Measurements from ENCODE around the gene NISCH.

NISCH gene

DNA sequence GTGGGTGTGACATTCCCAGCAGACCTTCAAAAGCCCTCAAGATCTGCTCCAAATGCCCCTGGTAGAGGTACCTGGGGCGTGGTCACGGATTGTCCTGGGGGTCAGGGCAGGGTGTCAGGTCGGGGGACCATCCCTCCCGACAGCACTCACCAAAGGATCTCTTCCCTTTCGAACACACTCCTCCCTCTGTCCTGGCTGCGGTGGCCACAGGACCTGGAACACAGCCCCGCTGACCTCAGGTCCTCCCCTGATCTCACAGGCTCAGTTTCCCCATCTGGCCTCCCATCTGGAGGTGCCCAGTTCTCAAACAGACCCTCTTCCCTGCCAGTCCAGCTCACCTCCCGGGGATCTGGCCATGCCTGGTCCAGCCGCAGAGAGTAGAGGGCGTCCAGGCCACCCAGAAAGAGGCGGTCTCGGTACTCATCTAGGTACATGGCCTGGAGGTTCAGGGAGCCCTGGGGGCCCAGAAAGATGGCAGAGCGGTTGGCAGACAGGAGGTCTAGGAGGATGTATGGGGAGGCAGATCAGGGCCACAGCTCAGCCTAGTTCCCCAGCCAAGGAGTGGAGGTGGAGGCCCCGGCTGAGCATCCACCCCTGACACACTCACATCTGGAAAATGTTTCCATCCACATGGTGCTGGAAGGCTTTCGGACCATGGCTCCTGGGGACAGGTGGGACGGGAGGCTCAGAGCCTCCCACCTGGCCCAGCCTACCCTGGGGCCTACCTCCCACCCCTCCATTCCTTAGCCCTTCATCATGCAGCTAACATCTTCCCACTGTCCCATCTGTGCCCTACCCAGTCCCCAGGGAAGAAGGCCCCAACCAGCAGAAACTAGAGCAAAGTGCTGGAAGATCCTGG is 12.8 kb upstream of the NISCH start:
- POLR2A ChIA-PET (ENCODE audit: low non-redundant PET): no interaction called here
- TF ChIP-seq, protein P1, sequence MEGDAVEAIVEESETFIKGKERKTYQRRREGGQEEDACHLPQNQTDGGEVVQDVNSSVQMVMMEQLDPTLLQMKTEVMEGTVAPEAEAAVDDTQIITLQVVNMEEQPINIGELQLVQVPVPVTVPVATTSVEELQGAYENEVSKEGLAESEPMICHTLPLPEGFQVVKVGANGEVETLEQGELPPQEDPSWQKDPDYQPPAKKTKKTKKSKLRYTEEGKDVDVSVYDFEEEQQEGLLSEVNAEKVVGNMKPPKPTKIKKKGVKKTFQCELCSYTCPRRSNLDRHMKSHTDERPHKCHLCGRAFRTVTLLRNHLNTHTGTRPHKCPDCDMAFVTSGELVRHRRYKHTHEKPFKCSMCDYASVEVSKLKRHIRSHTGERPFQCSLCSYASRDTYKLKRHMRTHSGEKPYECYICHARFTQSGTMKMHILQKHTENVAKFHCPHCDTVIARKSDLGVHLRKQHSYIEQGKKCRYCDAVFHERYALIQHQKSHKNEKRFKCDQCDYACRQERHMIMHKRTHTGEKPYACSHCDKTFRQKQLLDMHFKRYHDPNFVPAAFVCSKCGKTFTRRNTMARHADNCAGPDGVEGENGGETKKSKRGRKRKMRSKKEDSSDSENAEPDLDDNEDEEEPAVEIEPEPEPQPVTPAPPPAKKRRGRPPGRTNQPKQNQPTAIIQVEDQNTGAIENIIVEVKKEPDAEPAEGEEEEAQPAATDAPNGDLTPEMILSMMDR (conservative IDR thresholded peaks at IDR 0.05; ENCODE audit: low read depth): no peak
- DNase-seq (ENCODE audit: low spot score): no peak
- CTCF ChIA-PET: no interaction called here
- H3K27ac ChIP-seq: no peak overlapping the region

DNA sequence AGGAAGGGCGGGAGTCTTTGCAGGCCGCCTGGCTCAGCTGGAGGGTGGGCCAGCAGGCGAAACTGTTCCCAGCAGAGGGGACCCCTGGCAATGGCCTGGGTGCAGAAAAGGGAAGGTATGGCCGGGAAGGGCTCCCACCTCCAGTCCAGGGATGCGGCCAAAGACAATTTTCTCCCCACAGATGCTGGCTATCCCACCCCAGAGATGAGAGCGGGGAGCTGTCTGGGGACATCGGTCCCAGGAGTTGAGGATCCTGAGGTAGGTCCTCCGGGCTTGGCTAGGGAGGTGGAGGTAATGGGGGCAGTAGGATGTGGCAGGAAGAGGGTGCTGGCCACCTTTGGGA is 12.2 kb upstream of the NISCH start:
- CTCF ChIA-PET: interaction anchor here (0.7 kb wide), 1 partner anchor 14 kb away, joined by 3 read pairs; no protein-coding TSS in a partner anchor
- DNase-seq (ENCODE audit: low spot score): no peak
- POLR2A ChIA-PET (ENCODE audit: low non-redundant PET): no interaction called here
- no peak overlapping the region for H3K27ac ChIP-seq
- TF ChIP-seq, protein P1 (conservative IDR thresholded peaks at IDR 0.05; ENCODE audit: low read depth): no peak

DNA sequence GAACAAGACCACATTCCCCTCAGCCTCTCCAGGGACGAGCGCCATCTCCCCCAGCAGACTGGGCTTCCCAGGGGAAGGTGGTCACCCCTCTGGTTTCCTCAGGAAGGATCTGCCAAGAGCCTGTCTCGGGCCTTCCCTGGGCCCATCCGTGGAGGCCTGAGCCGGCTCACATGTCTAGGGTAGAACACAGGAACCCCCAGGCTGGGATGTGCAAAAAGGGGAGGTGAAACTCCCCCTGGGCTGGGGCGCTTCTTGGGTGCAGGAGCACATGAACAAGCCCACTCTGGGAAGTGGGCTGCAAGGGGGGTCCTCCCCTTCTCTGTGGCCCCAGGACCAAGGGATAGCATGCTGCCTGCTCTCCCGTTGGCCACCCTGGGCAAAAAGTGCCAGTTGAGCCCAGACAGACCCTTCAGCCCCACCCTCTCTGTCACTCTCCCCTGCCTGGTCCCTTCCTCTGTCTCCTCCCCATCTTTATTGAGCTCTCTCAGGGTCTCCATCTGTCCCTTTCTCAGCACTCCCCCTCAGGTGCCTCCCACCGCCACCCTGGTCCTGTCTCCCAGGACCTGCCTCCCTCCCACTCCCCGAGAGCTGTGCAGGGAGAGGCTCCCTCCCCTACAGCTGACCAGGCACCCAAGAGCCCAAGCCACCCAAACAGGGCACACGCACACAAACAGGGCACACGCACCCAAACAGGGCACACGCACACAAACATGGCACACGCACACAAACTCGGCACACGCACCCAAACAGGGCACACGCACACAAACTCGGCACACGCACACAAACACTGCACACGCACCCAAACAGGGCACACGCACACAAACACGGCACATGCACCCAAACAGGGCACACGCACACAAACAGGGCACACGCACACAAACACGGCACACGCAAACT is 11.4 kb upstream of the NISCH start:
- no peak for DNase-seq (ENCODE audit: low spot score)
- CTCF ChIA-PET: interaction anchor here (0.7 kb wide), 1 partner anchor 13 kb away, joined by 3 read pairs; no protein-coding TSS in a partner anchor
- POLR2A ChIA-PET (ENCODE audit: low non-redundant PET): no interaction called here
- TF ChIP-seq, protein P1 (conservative IDR thresholded peaks at IDR 0.05; ENCODE audit: low read depth): no peak
- no peak overlapping the region for H3K27ac ChIP-seq

DNA sequence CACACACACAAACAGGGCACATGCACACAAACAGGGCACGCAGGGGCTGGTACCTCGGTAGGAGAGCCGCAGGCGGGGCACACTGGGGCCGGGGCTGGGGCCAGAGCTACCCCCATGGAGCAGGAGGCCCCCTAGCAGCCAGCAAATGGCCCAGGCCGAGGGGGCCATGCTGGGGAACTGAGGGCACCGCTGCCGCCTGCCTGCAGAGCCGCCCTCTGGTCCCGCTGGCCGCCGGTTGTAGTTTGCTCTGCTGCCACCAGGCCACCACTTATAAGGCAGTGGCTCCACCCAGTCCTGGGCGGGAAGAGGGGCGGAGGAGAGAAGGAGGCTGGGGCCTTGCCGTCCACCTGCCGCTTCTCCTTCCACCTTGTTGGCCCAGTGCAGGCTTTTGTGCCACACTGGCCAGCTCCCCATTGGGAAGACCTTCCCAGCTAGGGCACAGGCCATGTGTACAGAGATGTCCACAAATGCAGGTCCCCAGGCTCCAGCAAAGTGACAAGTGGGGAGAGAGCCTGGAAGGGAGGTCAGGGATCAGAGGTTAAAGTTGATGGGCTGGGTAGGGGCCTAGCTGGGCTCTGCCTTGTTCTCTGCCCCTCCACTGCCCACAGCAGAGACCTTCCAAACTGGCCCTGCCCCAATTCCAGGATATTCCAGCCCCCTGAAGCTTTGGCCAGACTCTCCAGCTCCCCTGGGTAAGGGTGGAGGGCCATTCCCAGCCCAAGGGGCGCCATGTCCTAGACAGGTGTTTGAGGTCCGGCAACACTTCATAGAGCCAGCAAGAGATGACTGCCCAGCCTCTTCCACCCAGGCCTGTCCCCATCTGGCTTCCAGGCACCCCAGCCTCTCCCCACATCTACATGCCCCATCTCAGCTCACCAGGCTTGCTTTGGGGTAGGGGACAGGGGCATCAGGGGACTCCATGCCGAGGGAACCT is 10.3 kb upstream of the NISCH start, which contains the start of gene SEMA3G:
Gene SEMA3G, minus strand, starts transcription at position 244 of the 934 bp plus-strand sequence. Its CDS starts 76 bp downstream, at position 168.
- peak; percentile 25 for DNase-seq (ENCODE audit: low spot score)
- H3K27ac ChIP-seq: no peak within 1 kb of the TSS
- ChIA-PET POLR2A (ENCODE audit: low non-redundant PET) (no interaction called here), CTCF (interaction anchor here (0.8 to 1.5 kb wide), 2 partner anchors 33 to 135 kb away, joined by 3 to 8 read pairs; no protein-coding TSS in a partner anchor)
- TF ChIP-seq, protein P1 (conservative IDR thresholded peaks at IDR 0.05; ENCODE audit: low read depth): 0 out of 2 replicates have a peak, but pooled peaks have one; percentile 26

DNA sequence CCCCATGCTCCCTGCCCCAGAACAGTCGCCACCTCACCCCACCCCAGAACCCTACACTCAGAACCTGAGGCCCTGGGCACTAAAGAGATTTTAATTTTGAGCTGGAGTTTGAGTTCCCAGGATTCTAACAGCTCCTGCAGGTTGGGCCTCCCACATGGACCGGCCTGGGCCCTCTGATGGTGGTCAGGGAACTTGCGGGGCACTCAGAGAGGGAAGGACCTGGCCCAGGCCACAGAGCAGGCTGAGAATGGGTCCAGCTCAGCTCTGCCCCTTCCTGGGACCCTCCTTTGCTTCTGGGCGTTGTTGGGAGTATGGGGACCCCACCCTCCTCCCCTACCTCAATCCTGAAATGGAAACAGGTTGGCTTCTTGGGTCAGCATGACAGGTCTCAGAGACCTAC is 9.4 kb upstream of the NISCH start:
- POLR2A ChIA-PET (ENCODE audit: low non-redundant PET): no interaction called here
- DNase-seq (ENCODE audit: low spot score): no peak
- TF ChIP-seq, protein P1 (conservative IDR thresholded peaks at IDR 0.05; ENCODE audit: low read depth): no peak
- CTCF ChIA-PET: interaction anchor here (0.6 to 1.5 kb wide), 4 partner anchors 13 to 64 kb away, joined by 3 to 8 read pairs (median 8); no protein-coding TSS in a partner anchor
- H3K27ac ChIP-seq: no peak overlapping the region

All from RWPE1 (cell line).